H9 (cell line): Measurements from ENCODE around the gene OSBPL9. TPM values are rescaled to one million over a fixed set of nuclear protein-coding genes. Genes with fewer than 3 reads are reported as not detected.

Experiments
- DNase-seq: peaks from one replicate; pipeline ENCODE4 v3.0.0-alpha.2; 2017
- H2AFZ ChIP-seq: one replicate; pipeline ENCODE4 v1.6.1; 2013; ENCODE audit warnings: mild to moderate bottlenecking, low read length, control low read depth, moderate library complexity
- H2AK5ac ChIP-seq: 2 replicates; pipeline ENCODE4 v1.6.1; 2013; ENCODE audit warnings: low read length, control low read depth, mixed read lengths; ENCODE audit not compliant: insufficient read length
- H2BK120ac ChIP-seq: one replicate; pipeline ENCODE4 v1.6.1; 2013; ENCODE audit warnings: low read depth, mild to moderate bottlenecking, low read length, control low read depth, inconsistent platforms; ENCODE audit not compliant: poor library complexity, severe bottlenecking
- H2BK12ac ChIP-seq: 2 replicates; pipeline ENCODE4 v1.6.1; 2013; ENCODE audit warnings: low read length, control low read depth, mixed read lengths, low read depth; ENCODE audit not compliant: insufficient read length
- H2BK15ac ChIP-seq: 2 replicates; pipeline ENCODE4 v1.6.1; 2013; ENCODE audit warnings: low read depth, low read length, control low read depth
- H2BK20ac ChIP-seq: one replicate; pipeline ENCODE4 v1.6.1; 2013; ENCODE audit warnings: low read depth, mild to moderate bottlenecking, low read length, control low read depth, inconsistent platforms; ENCODE audit not compliant: poor library complexity, severe bottlenecking
- H2BK5ac ChIP-seq: 2 replicates; pipeline ENCODE4 v1.6.1; 2013; ENCODE audit warnings: low read length, control low read depth, mixed read lengths; ENCODE audit not compliant: insufficient read length
- H3K14ac ChIP-seq: 2 replicates; pipeline ENCODE4 v1.6.1; 2013; ENCODE audit warnings: low read length, control low read depth; ENCODE audit not compliant: insufficient read depth
- H3K18ac ChIP-seq: 2 replicates; pipeline ENCODE4 v1.6.1; 2013; ENCODE audit warnings: low read depth, mild to moderate bottlenecking, mixed read lengths, low read length, control low read depth; ENCODE audit not compliant: insufficient read length
- H3K23ac ChIP-seq: 2 replicates; pipeline ENCODE4 v1.6.1; 2013; ENCODE audit warnings: low read length, control low read depth, mixed read lengths, low read depth; ENCODE audit not compliant: insufficient read length
- H3K23me2 ChIP-seq: 2 replicates; pipeline ENCODE4 v1.6.1; 2013; ENCODE audit warnings: low read depth, mild to moderate bottlenecking, mixed read lengths, low read length, control low read depth; ENCODE audit not compliant: insufficient read length, poor library complexity, severe bottlenecking
- H3K27ac ChIP-seq: 2 replicates; pipeline ENCODE4 v1.5.1; 2013; ENCODE audit warnings: low read length, control low read depth, mixed read lengths, low read depth; ENCODE audit not compliant: insufficient read length
- H3K27me3 ChIP-seq: 2 replicates; pipeline ENCODE4 v1.6.1; 2013; ENCODE audit warnings: low read length, control low read depth, inconsistent platforms; ENCODE audit not compliant: insufficient read depth
- H3K4ac ChIP-seq: 2 replicates; pipeline ENCODE4 v1.6.1; 2013; ENCODE audit warnings: low read depth, mild to moderate bottlenecking, control low read depth, inconsistent platforms, low read length, moderate library complexity
- H3K4me1 ChIP-seq: 2 replicates; pipeline ENCODE4 v1.6.1; 2013; ENCODE audit warnings: low read length, control low read depth, inconsistent platforms; ENCODE audit not compliant: insufficient read depth
- H3K4me2 ChIP-seq: 2 replicates; pipeline ENCODE4 v1.6.1; 2013; ENCODE audit warnings: low read length, control low read depth, mixed read lengths; ENCODE audit not compliant: insufficient read length, insufficient read depth
- H3K56ac ChIP-seq: 2 replicates; pipeline ENCODE4 v1.6.1; 2013; ENCODE audit warnings: low read depth, mild to moderate bottlenecking, mixed read lengths, low read length, control low read depth; ENCODE audit not compliant: insufficient read length
- H3K79me1 ChIP-seq: 2 replicates; pipeline ENCODE4 v1.6.1; 2013; ENCODE audit warnings: low read depth, mild to moderate bottlenecking, moderate library complexity, low read length, control low read depth, inconsistent platforms; ENCODE audit not compliant: insufficient read depth, poor library complexity, severe bottlenecking
- H3K79me2 ChIP-seq: 2 replicates; pipeline ENCODE4 v1.6.1; 2013; ENCODE audit warnings: low read length, control low read depth, inconsistent platforms; ENCODE audit not compliant: insufficient read depth
- H3K9ac ChIP-seq: 2 replicates; pipeline ENCODE4 v1.6.1; 2013; ENCODE audit warnings: low read length, control low read depth, mixed read lengths; ENCODE audit not compliant: insufficient read length; ENCODE audit errors: extremely low read depth
- H3K9me3 ChIP-seq: one replicate; pipeline ENCODE4 v1.6.1; 2013; ENCODE audit warnings: low read depth, low read length, inconsistent platforms; ENCODE audit not compliant: control insufficient read depth
- H3T11ph ChIP-seq: one replicate; pipeline ENCODE4 v1.6.1; 2013; ENCODE audit warnings: mild to moderate bottlenecking, low read length, control low read depth, inconsistent platforms
- H4K20me1 ChIP-seq: one replicate; pipeline ENCODE4 v1.6.1; 2013; ENCODE audit not compliant: control insufficient read depth, insufficient read length, insufficient read depth
- H4K5ac ChIP-seq: 2 replicates; pipeline ENCODE4 v1.6.1; 2013; ENCODE audit warnings: low read depth, mild to moderate bottlenecking, mixed read lengths, low read length, control low read depth; ENCODE audit not compliant: insufficient read length
- H4K8ac ChIP-seq: replicated peaks from 2 replicates; pipeline ENCODE4 v1.6.1; 2013; ENCODE audit warnings: low read length, control low read depth, mixed read lengths, low read depth; ENCODE audit not compliant: insufficient read length
- H4K91ac ChIP-seq: 2 replicates; pipeline ENCODE4 v1.6.1; 2013; ENCODE audit warnings: low read depth, mild to moderate bottlenecking, moderate library complexity, mixed read lengths, low read length, control low read depth; ENCODE audit not compliant: insufficient read length
- H3K27ac Mint-ChIP-seq, 3 experiments: 2 replicates in 2 of 3; 3 replicates in 1 of 3; pipeline ENCODE4 v1.8.0; 2020 to 2021; ENCODE audit warnings: mixed read lengths in 3 of 3, mild to moderate bottlenecking in 1 of 3, moderate library complexity in 1 of 3
- H3K27me3 Mint-ChIP-seq: 2 replicates; pipeline ENCODE4 v1.8.0; 2021; ENCODE audit warnings: low read depth, mild to moderate bottlenecking, moderate library complexity, mixed read lengths
- H3K36me3 Mint-ChIP-seq, 3 experiments: 2 replicates in 2 of 3; 3 replicates in 1 of 3; pipeline ENCODE4 v1.8.0; 2020 to 2021; ENCODE audit warnings: low read depth in 3 of 3, mixed read lengths in 3 of 3; ENCODE audit not compliant: insufficient read depth in 1 of 3
- H3K4me1 Mint-ChIP-seq, 2 experiments: 2 replicates each; pipeline ENCODE4 v1.8.0; 2020; ENCODE audit warnings: mixed read lengths in 2 of 2
- H3K4me3 Mint-ChIP-seq, 2 experiments: 2 replicates in 1 of 2; 3 replicates in 1 of 2; pipeline ENCODE4 v1.8.0; 2020 to 2021; ENCODE audit warnings: mild to moderate bottlenecking in 2 of 2, mixed read lengths in 2 of 2, moderate library complexity in 1 of 2
- H3K9me3 Mint-ChIP-seq, 2 experiments: 2 replicates in 1 of 2; 3 replicates in 1 of 2; pipeline ENCODE4 v1.8.0; 2020; ENCODE audit warnings: mild to moderate bottlenecking in 2 of 2, mixed read lengths in 2 of 2, moderate library complexity in 1 of 2
- CTCF ChIP-seq: fragments of 200-600 bp; sonication (generic); conservative IDR thresholded peaks from 3 replicates; pipeline ENCODE4 v1.8.0; 2021; ENCODE audit warnings: antibody characterized with exemption, mild to moderate bottlenecking
- WGBS: extraction: QIAGEN DNeasy Blood & Tissue Kit; methylation state at CpG from one replicate; pipeline ENCODE4 v1.1.7; 2013; ENCODE audit warnings: missing lambda C conversion rate, low lambda C conversion rate, mixed read lengths; ENCODE audit not compliant: insufficient read length; ENCODE audit errors: extremely low coverage; 5-methylcytosine and 5-hydroxymethylcytosine counted together
- total RNA-seq: library from RNA; stranded (reverse); gene quantifications from 2 replicates; pipeline ENCODE4 v1.2.1, GENCODE V29; 2021

The OSBPL9 gene
- total RNA-seq, 1 experiment from 2014 or later = 76.7 TPM

GRCh38 chr1:51623450-51623849 is 6.6 kb downstream of the OSBPL9 start:
- no peak for DNase-seq
- peaks cover 14 to 19% of the 10 kb centered on the region in 2 experiments for H3K4me1 Mint-ChIP-seq
- no peak overlapping the region for H3K4me3 Mint-ChIP-seq
- TF ChIP-seq CTCF = no peak
- Histone ChIP-seq H3K4ac (no peak overlapping the region), H3K4me2 (no peak overlapping the region), H3K9me3 (no peaks in the 10 kb centered on the region), H2AK5ac (no peak overlapping the region), H2BK15ac (no peak overlapping the region), H2BK20ac (no peak overlapping the region), H2BK12ac (no peak overlapping the region), H4K91ac (no peak overlapping the region), H3K56ac (no peak overlapping the region), H3K79me1 (peaks cover 3% of the 10 kb centered on the region), H3K4me1 (no peaks in the 10 kb centered on the region; the same call in 1 of the 2 replicates), H3K79me2 (no peaks in the 10 kb centered on the region; the same call in 1 of the 2 replicates), H3K9ac (no peak overlapping the region), H3K23me2 (no peaks in the 10 kb centered on the region), H3K27ac (no peak overlapping the region), H4K8ac (no peak overlapping the region), H3K23ac (no peak overlapping the region), H3K18ac (no peak overlapping the region), H3K27me3 (no peaks in the 10 kb centered on the region), H4K5ac (no peak overlapping the region), H2AFZ (no peak overlapping the region), H4K20me1 (no peaks in the 10 kb centered on the region), H3T11ph (no peak overlapping the region), H3K14ac (no peak overlapping the region), H2BK120ac (no peak overlapping the region), H2BK5ac (no peak overlapping the region)
- no peaks in the 10 kb centered on the region for H3K36me3 Mint-ChIP-seq
- H3K9me3 Mint-ChIP-seq = no peaks in the 10 kb centered on the region
- no CpG with 5 or more reads among the region's 1 CpG for WGBS
- H3K27ac Mint-ChIP-seq = no peak overlapping the region
- no peaks in the 10 kb centered on the region for H3K27me3 Mint-ChIP-seq
